GM21423 (cell line): Measurements from ENCODE around the gene NUDT11.
"Not testable (repeated sequence)": the region's sequence is repeated elsewhere in the genome, so short reads cannot be mapped to it uniquely, and the experiment has no call there.

Experiments
- ATAC-seq: cut with Tn5 transposase; IDR thresholded peaks from one replicate; pipeline ENCODE4 v1.9.1; 2021; ENCODE audit warnings: mild to moderate bottlenecking, moderate library complexity; ENCODE audit not compliant: unreplicated experiment

NUDT11 gene

GRCh38 chrX:51496501-51497291 lies at the start of gene NUDT11:
Gene NUDT11 (minus strand): TSS chrX:51496592. CDS start chrX:51496444, 148 bp downstream.
- ATAC-seq, result no peak

GRCh38 chrX:51520393-51520792 lies 24.0 kb upstream of the NUDT11 start:
- ATAC-seq, result no peak

GRCh38 chrX:51519131-51519530 lies 22.7 kb upstream of the NUDT11 start:
- not testable (repeated sequence) for ATAC-seq

- no peak for ATAC-seq
These were observed 11.2 kb upstream of the NUDT11 start for GRCh38 chrX:51507551-51507950.

- not testable (repeated sequence) for ATAC-seq
These were observed 497 bp downstream of the NUDT11 start for GRCh38 chrX:51495701-51496488.

- ATAC-seq, result no peak
These were observed 2.0 kb downstream of the NUDT11 start for GRCh38 chrX:51494409-51494808.

GRCh38 chrX:51487960-51488267 lies 8.5 kb downstream of the NUDT11 start:
- ATAC-seq, result no peak

GRCh38 chrX:51484616-51485015 lies 11.8 kb downstream of the NUDT11 start:
- ATAC-seq, result no peak

GRCh38 chrX:51482411-51482810 lies 14.0 kb downstream of the NUDT11 start:
- ATAC-seq, result not testable (repeated sequence)

GRCh38 chrX:51476930-51477329 lies 19.5 kb downstream of the NUDT11 start:
- no peak for ATAC-seq

GRCh38 chrX:51463322-51463721 lies 33.1 kb downstream of the NUDT11 start:
- ATAC-seq, result no peak

- no peak for ATAC-seq
These were observed 35.0 kb downstream of the NUDT11 start for GRCh38 chrX:51461053-51462044.

GRCh38 chrX:51459125-51459524 lies 37.3 kb downstream of the NUDT11 start:
- no peak for ATAC-seq

- ATAC-seq, result no peak
These were observed 39.6 kb downstream of the NUDT11 start for GRCh38 chrX:51456814-51457213.

GRCh38 chrX:51456246-51456645 lies 40.1 kb downstream of the NUDT11 start:
- no peak for ATAC-seq

GRCh38 chrX:51440365-51440764 lies 56.0 kb downstream of the NUDT11 start:
- ATAC-seq, result no peak
